ENCODE data around the gene DBNL.
A peak's percentile ranks its signal among the peaks of the same experiment; 100 is the strongest.

Gene DBNL

GRCh38 chr7:44063547-44063893 is 19.0 kb downstream of the DBNL start:
- H3K4me1 Mint-ChIP-seq (ENCODE audit: low read depth): peaks cover 36% of the 10 kb centered on the region
- H3K4me3 Mint-ChIP-seq: no peak overlapping the region
- H3K36me3 Mint-ChIP-seq (ENCODE audit: low read depth): peaks cover 41% of the 10 kb centered on the region
- H3K27me3 Mint-ChIP-seq: no peaks in the 10 kb centered on the region
- DNase-seq: no peak
- H3K27ac Mint-ChIP-seq: no peak overlapping the region
- H3K9me3 Mint-ChIP-seq: no peaks in the 10 kb centered on the region

- Mint-ChIP-seq H3K36me3 (ENCODE audit: low read depth) (peaks cover 36% of the 10 kb centered on the region), H3K4me1 (ENCODE audit: low read depth) (peaks cover 35% of the 10 kb centered on the region), H3K4me3 (no peak overlapping the region), H3K27me3 (no peaks in the 10 kb centered on the region), H3K27ac (no peak overlapping the region), H3K9me3 (no peaks in the 10 kb centered on the region)
- DNase-seq: peak; percentile 46
Measured at GRCh38 chr7:44063894-44064651, 19.6 kb downstream of the DBNL start.

GRCh38 chr7:44064791-44065430 is 20.4 kb downstream of the DBNL start:
- peaks cover 36% of the 10 kb centered on the region for H3K4me1 Mint-ChIP-seq (ENCODE audit: low read depth)
- peaks cover 28% of the 10 kb centered on the region for H3K36me3 Mint-ChIP-seq (ENCODE audit: low read depth)
- H3K27me3 Mint-ChIP-seq: no peaks in the 10 kb centered on the region
- H3K27ac Mint-ChIP-seq: peak overlapping the region; percentile 71
- DNase-seq: peak; percentile 57
- H3K4me3 Mint-ChIP-seq: no peak overlapping the region
- H3K9me3 Mint-ChIP-seq: no peaks in the 10 kb centered on the region

- no peak within 1 kb of the TSS for H3K4me3 Mint-ChIP-seq
- peaks cover 36% of the 10 kb centered on the region for H3K4me1 Mint-ChIP-seq (ENCODE audit: low read depth)
- peaks cover 21% of the 10 kb centered on the region for H3K36me3 Mint-ChIP-seq (ENCODE audit: low read depth)
- peak within 1 kb of the TSS; percentile 71 for H3K27ac Mint-ChIP-seq
- H3K27me3 Mint-ChIP-seq: no peaks in the 10 kb centered on the region
- peak; percentile 62 for DNase-seq
- no peaks in the 10 kb centered on the region for H3K9me3 Mint-ChIP-seq
Measured at GRCh38 chr7:44065431-44066110, 21.1 kb downstream of the DBNL start, which contains the start of gene PGAM2. PGAM2 (minus strand) TSS chr7:44065567; CDS start chr7:44065529, 38 bp downstream.

GRCh38 chr7:44066111-44066460 is 21.6 kb downstream of the DBNL start:
- Mint-ChIP-seq H3K9me3 (no peaks in the 10 kb centered on the region), H3K4me3 (no peak overlapping the region), H3K36me3 (ENCODE audit: low read depth) (peaks cover 16% of the 10 kb centered on the region), H3K4me1 (ENCODE audit: low read depth) (peaks cover 36% of the 10 kb centered on the region), H3K27me3 (no peaks in the 10 kb centered on the region), H3K27ac (peak overlapping the region; percentile 71)
- DNase-seq: no peak

GRCh38 chr7:44066494-44067063 is 22.1 kb downstream of the DBNL start:
- no peaks in the 10 kb centered on the region for H3K9me3 Mint-ChIP-seq
- peaks cover 15% of the 10 kb centered on the region for H3K36me3 Mint-ChIP-seq (ENCODE audit: low read depth)
- H3K4me1 Mint-ChIP-seq (ENCODE audit: low read depth): peaks cover 39% of the 10 kb centered on the region
- H3K27me3 Mint-ChIP-seq: no peaks in the 10 kb centered on the region
- peak overlapping the region; percentile 73 for H3K27ac Mint-ChIP-seq
- DNase-seq: peak; percentile 54
- H3K4me3 Mint-ChIP-seq: no peak overlapping the region

GRCh38 chr7:44067064-44067951 is 22.8 kb downstream of the DBNL start:
- no peak overlapping the region for H3K4me3 Mint-ChIP-seq
- H3K9me3 Mint-ChIP-seq: no peaks in the 10 kb centered on the region
- peaks cover 42% of the 10 kb centered on the region for H3K4me1 Mint-ChIP-seq (ENCODE audit: low read depth)
- no peak for DNase-seq
- peaks cover 17% of the 10 kb centered on the region for H3K36me3 Mint-ChIP-seq (ENCODE audit: low read depth)
- H3K27ac Mint-ChIP-seq: peak overlapping the region; percentile 73
- H3K27me3 Mint-ChIP-seq: no peaks in the 10 kb centered on the region

- Mint-ChIP-seq H3K4me1 (ENCODE audit: low read depth) (peaks cover 47% of the 10 kb centered on the region), H3K27me3 (no peaks in the 10 kb centered on the region), H3K9me3 (no peaks in the 10 kb centered on the region), H3K27ac (peak overlapping the region; percentile 27), H3K36me3 (ENCODE audit: low read depth) (peaks cover 22% of the 10 kb centered on the region), H3K4me3 (no peak overlapping the region)
- no peak for DNase-seq
Measured at GRCh38 chr7:44068054-44068453, 23.6 kb downstream of the DBNL start.

GRCh38 chr7:44071726-44072363 is 27.3 kb downstream of the DBNL start:
- no peak for DNase-seq
- Mint-ChIP-seq H3K36me3 (ENCODE audit: low read depth) (peaks cover 57% of the 10 kb centered on the region), H3K27me3 (no peaks in the 10 kb centered on the region), H3K27ac (peak overlapping the region; percentile 67), H3K4me3 (no peak overlapping the region), H3K4me1 (ENCODE audit: low read depth) (peaks cover 39% of the 10 kb centered on the region), H3K9me3 (no peaks in the 10 kb centered on the region)

- Mint-ChIP-seq H3K9me3 (no peaks in the 10 kb centered on the region), H3K27me3 (no peaks in the 10 kb centered on the region), H3K4me1 (ENCODE audit: low read depth) (peaks cover 40% of the 10 kb centered on the region), H3K4me3 (no peak overlapping the region), H3K27ac (peak overlapping the region; percentile 60), H3K36me3 (ENCODE audit: low read depth) (peaks cover 64% of the 10 kb centered on the region)
- peak; percentile 50 for DNase-seq
Measured at GRCh38 chr7:44072364-44073231, 28.1 kb downstream of the DBNL start.

GRCh38 chr7:44073664-44074348 is 29.3 kb downstream of the DBNL start:
- peaks cover 39% of the 10 kb centered on the region for H3K4me1 Mint-ChIP-seq (ENCODE audit: low read depth)
- H3K27ac Mint-ChIP-seq: peak overlapping the region; percentile 80
- H3K27me3 Mint-ChIP-seq: no peaks in the 10 kb centered on the region
- H3K9me3 Mint-ChIP-seq: no peaks in the 10 kb centered on the region
- peak; percentile 71 for DNase-seq
- peak overlapping the region; percentile 44 for H3K4me3 Mint-ChIP-seq
- H3K36me3 Mint-ChIP-seq (ENCODE audit: low read depth): peaks cover 76% of the 10 kb centered on the region

GRCh38 chr7:44074349-44074695 is 29.8 kb downstream of the DBNL start:
- no peaks in the 10 kb centered on the region for H3K9me3 Mint-ChIP-seq
- peaks cover 82% of the 10 kb centered on the region for H3K36me3 Mint-ChIP-seq (ENCODE audit: low read depth)
- H3K27ac Mint-ChIP-seq: peak overlapping the region; percentile 80
- no peak overlapping the region for H3K4me3 Mint-ChIP-seq
- no peak for DNase-seq
- no peaks in the 10 kb centered on the region for H3K27me3 Mint-ChIP-seq
- peaks cover 40% of the 10 kb centered on the region for H3K4me1 Mint-ChIP-seq (ENCODE audit: low read depth)
